ENCODE results near the gene LRP1B.

- TF ChIP-seq CTCF (IDR thresholded peaks at IDR 0.05) (no peak), EZH2 (IDR thresholded peaks at IDR 0.05; ENCODE audit: borderline replicate concordance, insufficient read depth, low read depth, low read length, poor library complexity, severe bottlenecking) (no peak)
Observed at GRCh38 chr2:140274891-140275290, 1855.9 kb downstream of the LRP1B start.
